Uterus (tissue), 2 donors: ENCODE results near the gene SAP130.
"Not testable (repeated sequence)": the region's sequence is repeated elsewhere in the genome, so short reads cannot be mapped to it uniquely, and the experiment has no call there.

ENCODE experiments used
- CTCF ChIP-seq, 4 experiments: fragments of 200-600 bp in 2 of 4; fragments of 450-650 bp in 2 of 4; sonication (generic) in 2 of 4; IDR thresholded peaks; one replicate each; pipeline ENCODE4 v1.5.1; 2016 to 2019; ENCODE audit warnings: antibody characterized with exemption in 4 of 4, mild to moderate bottlenecking in 2 of 4, moderate library complexity in 1 of 4
- POLR2A ChIP-seq, 2 donors: fragments of 450-650 bp; IDR thresholded peaks; one replicate each; pipeline ENCODE4 v1.6.1; 2016; ENCODE audit warnings: antibody characterized with exemption in 2 of 2, mild to moderate bottlenecking in 1 of 2, moderate library complexity in 1 of 2

GRCh38 chr2:127907733-127908400, 120.0 kb downstream of the SAP130 start:
- not testable (repeated sequence) for TF ChIP-seq CTCF, POLR2A (IDR thresholded peaks at IDR 0.05)
